Panc1 (cell line): ENCODE results near the gene CARMIL1. TPM values are rescaled to one million over a fixed set of nuclear protein-coding genes. Genes with fewer than 3 reads are reported as not detected.

Experiments
- ATAC-seq: fragments of 200-7000 bp; cut with Tn5 transposase; 2 replicates; pipeline ENCODE4 v1.9.1; 2020; ENCODE audit warnings: mild to moderate bottlenecking, moderate library complexity
- BruUV-seq: library from RNA; stranded (reverse); fragments of 400-500 nt; replicated peaks from 2 replicates; lab custom pipeline; 2021; lab: Mats Ljungman, UMichigan
- CTCF ChIA-PET: fragments of 300-600 bp; sonication (Branson Sonifier 250); formaldehyde crosslinking; loops from one replicate; lab custom pipeline; 2022; ENCODE audit warnings: antibody characterized with exemption; lab: Charles Lee
- POLR2A ChIA-PET: fragments of 300-600 bp; sonication (Branson Sonifier 250); formaldehyde crosslinking; loops from one replicate; lab custom pipeline; 2022; ENCODE audit warnings: antibody characterized with exemption; lab: Charles Lee
- DNase-seq: peaks from one replicate; pipeline ENCODE4 v3.0.0-alpha.2; 2010; ENCODE audit warnings: low read depth, low spot score
- H3K27ac ChIP-seq: 2 replicates; pipeline ENCODE4 v1.5.1; 2011; ENCODE audit warnings: mild to moderate bottlenecking, low read length, inconsistent platforms
- H3K27me3 ChIP-seq: fragments of 200-500 bp; sonication (Bioruptor generic); 2 replicates; pipeline ENCODE4 v1.6.0; 2014; ENCODE audit warnings: low read length, inconsistent platforms; ENCODE audit not compliant: control insufficient read depth, insufficient read depth
- H3K36me3 ChIP-seq: fragments of 200-500 bp; sonication (Bioruptor generic); 2 replicates; pipeline ENCODE4 v1.5.1; 2014; ENCODE audit warnings: inconsistent platforms, mild to moderate bottlenecking, low read length, moderate library complexity; ENCODE audit not compliant: control insufficient read depth, insufficient read depth
- H3K4me1 ChIP-seq: 2 replicates; pipeline ENCODE4 v1.5.1; 2011; ENCODE audit warnings: inconsistent platforms, mild to moderate bottlenecking, low read length, moderate library complexity; ENCODE audit not compliant: control insufficient read depth, insufficient read depth
- H3K4me3 ChIP-seq, 2 experiments: 2 replicates each; pipeline ENCODE4 v1.5.1; 2011 to 2012; ENCODE audit warnings: low read depth in 2 of 2, low read length in 2 of 2, mild to moderate bottlenecking in 2 of 2, inconsistent platforms in 1 of 2, moderate library complexity in 1 of 2
- H3K9me3 ChIP-seq: fragments of 200-500 bp; sonication (Bioruptor generic); 2 replicates; pipeline ENCODE4 v1.5.1; 2014; ENCODE audit warnings: low read depth, mild to moderate bottlenecking, inconsistent platforms, low read length, moderate library complexity; ENCODE audit not compliant: control insufficient read depth, insufficient read depth
- POLR2AphosphoS5 ChIP-seq: IDR thresholded peaks from 2 replicates; pipeline ENCODE4 v1.6.1; 2012; ENCODE audit warnings: mild to moderate bottlenecking, low read depth, low read length, moderate library complexity
- REST ChIP-seq, 2 experiments: IDR thresholded peaks; 2 replicates each; pipeline ENCODE4 v1.6.1; 2011 to 2012; ENCODE audit warnings: low read depth in 2 of 2, control low read depth in 1 of 2, low read length in 1 of 2, mild to moderate bottlenecking in 1 of 2, moderate library complexity in 1 of 2; ENCODE audit not compliant: insufficient read depth in 1 of 2
- SIN3A ChIP-seq: IDR thresholded peaks from 2 replicates; pipeline ENCODE4 v1.6.1; 2012; ENCODE audit warnings: low read depth, mild to moderate bottlenecking, low read length, moderate library complexity, borderline replicate concordance; ENCODE audit not compliant: insufficient read depth
- TCF7L2 ChIP-seq: IDR thresholded peaks from 2 replicates; pipeline ENCODE4 v1.6.1; 2011; ENCODE audit warnings: mild to moderate bottlenecking, low read depth, low read length, inconsistent platforms
- in situ Hi-C: cut with HindIII; loops from 2 replicates; pipeline ENCODE4 v1.10.0; 2016; ENCODE audit warnings: low sequenced_read_pairs, low pct_unique_long_range_greater_than_20kb
- intact Hi-C: fragments of 100-400 bp; cut with micrococcal nuclease; formaldehyde crosslinking; loops from one replicate; pipeline ENCODE4 v1.10.0; 2022; ENCODE audit not compliant: unreplicated experiment
- total RNA-seq: library from RNA; stranded (reverse); gene quantifications from one replicate; pipeline ENCODE4 v1.2.1, GENCODE V29; 2021; ENCODE audit not compliant: unreplicated experiment
- TF ChIP-seq, protein P1 (sequence below): fragments of 450-650 bp; IDR thresholded peaks from 2 replicates; pipeline ENCODE4 v1.5.1; 2017; ENCODE audit warnings: mild to moderate bottlenecking

The CARMIL1 gene
- total RNA-seq, 1 experiment from 2014 or later, result 4.0 TPM

DNA sequence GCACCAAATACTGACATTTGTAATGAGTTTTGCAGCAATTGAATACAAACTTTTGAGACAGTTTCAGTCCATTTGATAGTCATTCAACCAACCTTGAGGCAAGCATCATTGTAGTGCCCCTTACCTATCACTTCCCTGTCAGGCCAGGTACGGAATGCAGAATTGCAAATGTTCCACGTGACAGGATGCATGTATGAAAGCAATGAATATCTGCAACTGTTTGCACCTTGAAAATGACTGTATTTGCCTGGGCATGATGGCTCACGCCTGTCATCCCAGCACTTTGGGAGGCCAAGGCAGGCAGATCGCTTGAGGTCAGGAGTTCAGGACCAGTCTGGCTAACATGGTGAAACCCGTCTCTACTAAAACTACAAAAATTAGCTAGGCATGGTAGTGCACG, 226.8 kb downstream of the CARMIL1 start:
- no peaks in the 10 kb centered on the region for H3K4me1 ChIP-seq
- ChIA-PET POLR2A (no interaction called here), CTCF (interaction anchor here (0.6 kb wide), 1 partner anchor 519 kb away, joined by 3 read pairs; no protein-coding TSS in a partner anchor)
- H3K36me3 ChIP-seq, result no peaks in the 10 kb centered on the region
- no peak for TF ChIP-seq POLR2AphosphoS5
- no peak for TF ChIP-seq TCF7L2
- TF ChIP-seq REST (IDR thresholded peaks at IDR 0.05; ENCODE audit: insufficient read depth in 1 of 2, low read depth in 2 of 2, low read length in 1 of 2), result no peak
- intact Hi-C loops (no loop called here), in situ Hi-C loops (no loop called here)
- H3K4me3 ChIP-seq, result no peak overlapping the region
- H3K9me3 ChIP-seq, result no peaks in the 10 kb centered on the region
- no peak overlapping the region for H3K27ac ChIP-seq
- H3K27me3 ChIP-seq, result no peaks in the 10 kb centered on the region
- no peak for DNase-seq
- no peak for ATAC-seq
- no TSS peak for BruUV-seq

DNA sequence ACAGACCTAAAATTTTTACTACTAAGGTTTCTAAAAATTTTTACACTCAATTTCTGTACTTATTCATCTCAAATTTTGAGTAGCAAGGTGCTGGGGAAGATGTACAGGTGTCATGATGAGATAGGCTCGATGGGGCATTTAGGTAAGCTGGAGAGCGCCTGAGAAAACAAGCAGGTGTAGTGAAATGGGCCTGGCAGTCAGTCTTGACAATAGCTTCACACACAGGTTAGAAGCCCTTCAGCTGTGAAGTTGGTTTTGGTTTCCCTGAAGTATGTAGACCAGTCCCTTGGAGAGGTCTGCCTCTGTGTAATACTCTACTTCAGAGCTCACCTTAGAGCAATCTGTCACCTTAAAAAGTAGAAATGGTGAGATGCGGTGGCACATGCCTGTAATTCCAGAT, 228.9 kb downstream of the CARMIL1 start:
- TF ChIP-seq TCF7L2 (no peak), POLR2AphosphoS5 (no peak), REST (IDR thresholded peaks at IDR 0.05; ENCODE audit: insufficient read depth in 1 of 2, low read depth in 2 of 2, low read length in 1 of 2) (no peak), SIN3A (no peak)
- TF ChIP-seq, protein P1, sequence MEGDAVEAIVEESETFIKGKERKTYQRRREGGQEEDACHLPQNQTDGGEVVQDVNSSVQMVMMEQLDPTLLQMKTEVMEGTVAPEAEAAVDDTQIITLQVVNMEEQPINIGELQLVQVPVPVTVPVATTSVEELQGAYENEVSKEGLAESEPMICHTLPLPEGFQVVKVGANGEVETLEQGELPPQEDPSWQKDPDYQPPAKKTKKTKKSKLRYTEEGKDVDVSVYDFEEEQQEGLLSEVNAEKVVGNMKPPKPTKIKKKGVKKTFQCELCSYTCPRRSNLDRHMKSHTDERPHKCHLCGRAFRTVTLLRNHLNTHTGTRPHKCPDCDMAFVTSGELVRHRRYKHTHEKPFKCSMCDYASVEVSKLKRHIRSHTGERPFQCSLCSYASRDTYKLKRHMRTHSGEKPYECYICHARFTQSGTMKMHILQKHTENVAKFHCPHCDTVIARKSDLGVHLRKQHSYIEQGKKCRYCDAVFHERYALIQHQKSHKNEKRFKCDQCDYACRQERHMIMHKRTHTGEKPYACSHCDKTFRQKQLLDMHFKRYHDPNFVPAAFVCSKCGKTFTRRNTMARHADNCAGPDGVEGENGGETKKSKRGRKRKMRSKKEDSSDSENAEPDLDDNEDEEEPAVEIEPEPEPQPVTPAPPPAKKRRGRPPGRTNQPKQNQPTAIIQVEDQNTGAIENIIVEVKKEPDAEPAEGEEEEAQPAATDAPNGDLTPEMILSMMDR, result no peak
- no peak overlapping the region for H3K4me3 ChIP-seq
- POLR2A ChIA-PET, result no interaction called here
- no peak overlapping the region for H3K27ac ChIP-seq
- intact Hi-C loops (no loop called here), in situ Hi-C loops (no loop called here)
- DNase-seq, result no peak
- CTCF ChIA-PET, result no interaction called here
- BruUV-seq, result no TSS peak
- H3K4me1 ChIP-seq, result no peaks in the 10 kb centered on the region
- no peaks in the 10 kb centered on the region for H3K36me3 ChIP-seq
- H3K9me3 ChIP-seq, result no peaks in the 10 kb centered on the region
- H3K27me3 ChIP-seq, result no peaks in the 10 kb centered on the region
- ATAC-seq, result no peak
